ENCODE results near the gene GFOD1.
"Not testable (repeated sequence)": the region's sequence is repeated elsewhere in the genome, so short reads cannot be mapped to it uniquely, and the experiment has no call there.

Gene GFOD1

GRCh38 chr6:13462458-13463327 lies 24.7 kb downstream of the GFOD1 start:
- DNase-seq, result peak; percentile 48

GRCh38 chr6:13461805-13462204 lies 25.6 kb downstream of the GFOD1 start:
- DNase-seq, result no peak

- no peak for DNase-seq
Measured at GRCh38 chr6:13461307-13461706, 26.1 kb downstream of the GFOD1 start.

- not testable (repeated sequence) for DNase-seq
Measured at GRCh38 chr6:13460289-13460688, 27.1 kb downstream of the GFOD1 start.

- no peak for DNase-seq
Measured at GRCh38 chr6:13457577-13457976, 29.8 kb downstream of the GFOD1 start.

GRCh38 chr6:13455552-13455966 lies 31.8 kb downstream of the GFOD1 start:
- DNase-seq, result no peak

GRCh38 chr6:13454286-13455221 lies 32.8 kb downstream of the GFOD1 start:
- peak; percentile 22 for DNase-seq

GRCh38 chr6:13453771-13454251 lies 33.6 kb downstream of the GFOD1 start:
- peak; percentile 55 for DNase-seq

GRCh38 chr6:13453153-13453552 lies 34.2 kb downstream of the GFOD1 start:
- no peak for DNase-seq

- no peak for DNase-seq
Measured at GRCh38 chr6:13452346-13453117, 34.9 kb downstream of the GFOD1 start.

- DNase-seq, result no peak
Measured at GRCh38 chr6:13451181-13451895, 36.1 kb downstream of the GFOD1 start.

- no peak for DNase-seq
Measured at GRCh38 chr6:13450628-13451027, 36.8 kb downstream of the GFOD1 start.

- DNase-seq, result no peak
Measured at GRCh38 chr6:13447949-13448724, 39.3 kb downstream of the GFOD1 start.

- DNase-seq, result peak; percentile 81
Measured at GRCh38 chr6:13446381-13446780, 41.0 kb downstream of the GFOD1 start.

GRCh38 chr6:13445744-13446115 lies 41.7 kb downstream of the GFOD1 start:
- no peak for DNase-seq

GRCh38 chr6:13445005-13445743 lies 42.2 kb downstream of the GFOD1 start:
- DNase-seq, result peak; percentile 97

- no peak for DNase-seq
Measured at GRCh38 chr6:13444604-13445003, 42.8 kb downstream of the GFOD1 start.

GRCh38 chr6:13443978-13444377 lies 43.4 kb downstream of the GFOD1 start:
- not testable (repeated sequence) for DNase-seq

GRCh38 chr6:13441778-13442177 lies 45.6 kb downstream of the GFOD1 start:
- DNase-seq, result no peak

GRCh38 chr6:13439644-13440043 lies 47.8 kb downstream of the GFOD1 start:
- DNase-seq, result no peak

GRCh38 chr6:13438126-13438525 lies 49.3 kb downstream of the GFOD1 start:
- DNase-seq, result no peak

Measured in NCI-H82 (cell line).